HG02588 (cell line): ENCODE results near the gene RNF207.

Experiments
- ATAC-seq: cut with Tn5 transposase; IDR thresholded peaks from one replicate; pipeline ENCODE4 v1.9.1; 2021; ENCODE audit warnings: mild to moderate bottlenecking, moderate library complexity; ENCODE audit not compliant: unreplicated experiment

Gene RNF207

DNA sequence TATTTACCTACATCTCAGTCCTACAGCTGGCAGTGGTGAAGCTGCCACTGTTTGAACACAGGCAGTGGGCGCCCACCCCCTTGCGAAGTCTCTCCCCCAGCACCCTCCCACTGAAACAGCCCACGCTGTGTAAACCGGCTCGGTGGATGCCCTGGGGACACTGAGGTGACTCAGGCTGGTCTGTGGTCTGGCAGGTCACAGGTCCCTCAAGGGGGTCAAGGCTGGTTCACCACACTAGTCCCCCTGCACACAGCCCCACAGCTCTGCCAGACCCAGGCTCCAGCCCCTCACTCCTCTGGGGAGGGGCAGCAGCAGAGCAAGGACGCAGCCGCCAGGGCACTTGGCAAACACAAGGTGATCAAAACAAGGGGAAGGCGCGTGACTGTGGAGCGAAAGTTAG lies 33.4 kb upstream of the RNF207 start:
- ATAC-seq = no peak

GRCh38 chr1:6174621-6175410 lies 31.1 kb upstream of the RNF207 start:
- no peak for ATAC-seq

DNA sequence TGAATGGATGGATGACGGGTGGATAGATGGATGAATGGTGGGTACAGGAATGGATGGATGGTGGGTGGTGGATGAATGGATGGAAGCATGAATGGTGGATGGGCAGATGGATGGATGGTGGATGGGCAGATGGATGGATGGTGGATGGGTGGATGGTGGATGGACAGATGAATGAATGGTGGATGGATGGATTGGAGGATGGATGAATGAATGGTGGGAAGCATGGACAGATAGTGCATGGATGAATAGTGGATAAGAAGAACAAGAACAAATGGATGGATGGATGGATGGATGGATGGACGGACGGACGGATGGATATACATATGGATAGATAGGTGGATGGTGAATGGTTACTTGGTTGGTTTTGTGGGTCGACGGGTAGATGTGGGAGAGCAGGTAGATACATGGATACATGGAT lies 30.5 kb upstream of the RNF207 start:
- no peak for ATAC-seq

- ATAC-seq = no peak
These were observed 29.1 kb upstream of the RNF207 start for GRCh38 chr1:6176779-6177178.

DNA sequence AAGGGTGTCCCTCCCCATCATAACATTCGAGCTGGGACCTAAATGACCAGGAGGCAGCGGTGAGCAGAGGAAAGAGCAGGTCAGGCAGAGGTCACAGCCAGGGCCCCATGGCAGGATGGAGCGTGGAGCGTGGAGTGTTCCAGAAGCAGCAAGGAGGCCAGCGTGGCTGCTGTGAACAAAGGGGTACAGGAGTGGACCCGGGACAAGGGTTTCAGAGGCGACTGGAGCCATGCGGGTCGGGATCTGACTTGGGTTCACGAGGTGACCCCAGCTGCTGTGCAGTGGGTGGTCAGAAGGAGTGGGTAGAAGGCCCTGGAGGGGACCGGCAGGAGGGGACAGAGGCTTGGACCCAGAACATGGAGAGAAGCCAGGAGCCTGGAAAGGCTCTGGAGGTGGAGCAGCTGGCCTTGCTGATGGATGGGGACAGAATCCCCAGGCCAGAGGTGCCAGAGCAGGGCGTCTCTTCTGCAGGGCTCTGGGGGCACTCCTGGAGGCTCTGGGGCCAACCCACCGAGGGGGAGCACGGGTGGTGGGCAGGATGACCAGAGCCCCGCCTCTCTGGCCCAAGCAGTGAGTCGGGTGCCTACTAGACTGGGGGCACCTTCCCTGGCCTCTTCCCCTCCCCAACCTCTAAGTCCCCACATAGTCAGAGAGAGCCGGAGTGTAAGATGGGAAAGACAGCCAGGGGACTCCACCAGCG lies 28.1 kb upstream of the RNF207 start:
- ATAC-seq = no peak

- no peak for ATAC-seq
These were observed 27.0 kb upstream of the RNF207 start for GRCh38 chr1:6178751-6179563.

- ATAC-seq = no peak
These were observed 26.2 kb upstream of the RNF207 start for GRCh38 chr1:6179564-6180175.

DNA sequence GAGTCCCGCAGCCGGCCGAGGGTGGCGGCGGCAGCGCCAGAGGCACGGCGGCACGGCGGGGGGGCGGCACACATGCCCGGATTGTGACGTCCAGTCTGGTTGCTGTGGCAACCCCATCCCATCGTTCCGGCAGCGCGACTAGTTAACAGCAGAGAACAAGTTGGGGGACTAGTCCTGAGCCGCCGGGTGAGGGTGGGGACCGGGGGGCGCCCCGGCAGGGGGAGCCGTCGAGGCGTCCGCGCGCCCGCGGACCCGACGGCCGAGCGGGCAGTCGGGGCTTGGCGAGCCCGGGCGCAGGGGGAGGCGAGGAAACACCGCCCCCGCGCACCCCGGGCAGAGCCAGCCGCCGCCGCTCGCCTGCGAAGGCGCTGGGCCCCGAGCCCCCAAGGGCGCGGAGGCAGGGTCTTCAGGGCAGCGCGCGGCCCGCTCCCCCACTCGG lies 25.6 kb upstream of the RNF207 start, which contains the start of gene CHD5:
Gene CHD5 (minus strand): TSS at position 54 of the 439 bp plus-strand sequence. CDS start 298 bp downstream, outside the sequence.
- no peak for ATAC-seq

- no peak for ATAC-seq
These were observed 25.1 kb upstream of the RNF207 start for GRCh38 chr1:6180707-6181311.

DNA sequence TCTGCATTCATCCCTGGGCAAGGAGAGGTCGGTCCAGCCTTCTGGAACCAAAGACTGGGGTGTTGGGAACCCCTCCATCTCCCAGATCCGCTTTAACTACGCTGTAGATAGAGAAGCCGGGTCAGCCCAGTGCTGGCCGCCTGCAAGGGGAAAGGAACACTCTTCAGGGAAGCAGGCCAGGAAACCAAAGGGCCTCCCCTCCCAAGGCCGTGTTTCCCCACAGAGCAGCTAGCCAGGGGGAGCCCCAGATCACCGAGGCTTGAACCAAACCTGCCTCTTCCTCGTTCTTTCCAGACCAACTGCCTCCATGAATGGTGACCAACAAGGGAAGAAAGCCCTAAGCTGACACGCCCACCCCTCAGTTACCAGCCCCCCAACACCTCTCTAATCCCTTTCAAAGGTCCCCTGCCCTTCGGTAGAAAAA lies 24.6 kb upstream of the RNF207 start:
- no peak for ATAC-seq

- ATAC-seq = no peak
These were observed 22.4 kb upstream of the RNF207 start for GRCh38 chr1:6183520-6183989.

- no peak for ATAC-seq
These were observed 21.7 kb upstream of the RNF207 start for GRCh38 chr1:6184083-6184783.

DNA sequence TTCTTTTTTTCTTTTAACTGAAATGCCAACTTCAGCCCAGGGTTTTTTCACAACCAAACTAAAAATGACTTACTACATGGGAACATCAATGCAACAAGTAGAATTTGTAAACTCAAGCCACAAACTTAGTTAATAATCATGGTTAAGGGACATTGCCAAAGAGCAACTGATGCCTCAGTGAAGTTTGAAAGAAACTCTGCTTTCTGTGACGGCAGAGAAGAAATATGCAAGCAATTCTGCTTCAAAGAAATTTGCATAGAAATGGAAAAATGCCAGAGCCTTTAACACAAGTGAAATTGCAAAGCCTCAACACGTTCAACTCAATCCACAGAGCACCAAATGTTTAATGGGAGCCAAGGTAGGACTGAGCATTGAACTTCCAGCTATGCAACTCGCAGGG lies 20.8 kb upstream of the RNF207 start:
- ATAC-seq = no peak

- no peak for ATAC-seq
These were observed 20.1 kb upstream of the RNF207 start for GRCh38 chr1:6185635-6186382.

DNA sequence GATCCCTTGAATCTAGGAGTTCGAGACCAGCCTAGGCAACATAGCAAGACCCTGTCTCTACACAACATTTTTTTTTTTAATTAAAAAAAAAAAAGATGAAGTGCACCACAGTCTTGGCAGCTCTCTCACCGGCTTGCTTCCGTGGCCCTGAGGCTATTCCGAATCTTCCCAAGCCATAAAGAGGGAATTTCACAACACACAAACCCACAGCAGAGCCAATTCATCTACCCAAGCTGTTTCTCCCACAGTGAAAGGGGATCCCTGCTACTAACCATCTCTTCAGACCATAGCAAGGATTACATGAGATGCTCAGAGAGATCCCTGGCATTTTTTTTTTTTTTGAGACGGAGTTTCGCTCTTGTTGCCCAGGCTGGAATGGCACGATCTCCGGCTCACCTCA lies 17.5 kb upstream of the RNF207 start:
- no peak for ATAC-seq

GRCh38 chr1:6191968-6192367 lies 14.0 kb upstream of the RNF207 start:
- ATAC-seq = no peak

- ATAC-seq = no peak
These were observed 8.0 kb upstream of the RNF207 start for GRCh38 chr1:6197746-6198427.

- ATAC-seq = no peak
These were observed 7.1 kb upstream of the RNF207 start for GRCh38 chr1:6198646-6199297.
